MCF 10A (cell line): ENCODE data around the gene RAB40A. TPM values are rescaled to one million over a fixed set of nuclear protein-coding genes. Genes with fewer than 3 reads are reported as not detected.

ENCODE experiments used
- BruUV-seq: library from RNA; stranded (reverse); fragments of 400-500 nt; replicated peaks from 2 replicates; lab custom pipeline; 2021; lab: Mats Ljungman, UMichigan
- CTCF ChIA-PET: fragments of 300-600 bp; sonication (Branson Sonifier 250); formaldehyde crosslinking; extraction: SDS; loops from one replicate; lab custom pipeline; 2021; ENCODE audit warnings: antibody characterized with exemption, inconsistent platforms; lab: Yijun Ruan, JAX
- POLR2A ChIA-PET: fragments of 300-600, 350-650 bp; sonication (Branson Sonifier 250); formaldehyde crosslinking; extraction: SDS; loops from one replicate; lab custom pipeline; 2020; ENCODE audit warnings: antibody characterized with exemption, inconsistent platforms; lab: Yijun Ruan, JAX
- DNase-seq: peaks from one replicate; pipeline ENCODE4 v3.0.0-alpha.2; 2018; ENCODE audit not compliant: unreplicated experiment
- H3K27ac Mint-ChIP-seq: one replicate; pipeline ENCODE4 v1.8.0; 2022; ENCODE audit warnings: mild to moderate bottlenecking, low read depth, mixed read lengths; ENCODE audit not compliant: unreplicated experiment
- H3K27me3 Mint-ChIP-seq: one replicate; pipeline ENCODE4 v1.8.0; 2022; ENCODE audit warnings: mixed read lengths; ENCODE audit not compliant: insufficient read depth, unreplicated experiment
- H3K36me3 Mint-ChIP-seq: one replicate; pipeline ENCODE4 v1.8.0; 2022; ENCODE audit warnings: mild to moderate bottlenecking, moderate library complexity, mixed read lengths; ENCODE audit not compliant: insufficient read depth, unreplicated experiment
- H3K4me1 Mint-ChIP-seq: one replicate; pipeline ENCODE4 v1.8.0; 2022; ENCODE audit warnings: mixed read lengths; ENCODE audit not compliant: insufficient read depth, unreplicated experiment
- H3K4me3 Mint-ChIP-seq: one replicate; pipeline ENCODE4 v1.8.0; 2022; ENCODE audit warnings: mild to moderate bottlenecking, moderate library complexity, mixed read lengths; ENCODE audit not compliant: unreplicated experiment
- H3K9me3 Mint-ChIP-seq: one replicate; pipeline ENCODE4 v1.8.0; 2022; ENCODE audit warnings: mixed read lengths; ENCODE audit not compliant: unreplicated experiment
- CTCF ChIP-seq: fragments of 200-600 bp; IDR thresholded peaks from one replicate; pipeline ENCODE4 v1.8.0; 2022; ENCODE audit warnings: antibody characterized with exemption, mild to moderate bottlenecking; ENCODE audit not compliant: unreplicated experiment
- intact Hi-C: fragments of 100-400 bp; cut with micrococcal nuclease; formaldehyde crosslinking; loops from 2 replicates; pipeline ENCODE4 v1.14.1; 2022
- total RNA-seq: library from RNA; stranded (reverse); gene quantifications from 2 replicates; pipeline ENCODE4 v1.2.3, GENCODE V29; 2022

RAB40A gene
- total RNA-seq, 1 experiment from 2014 or later = not detected

GRCh38 chrX:103453655-103454054 is 65.6 kb downstream of the RAB40A start:
- no peak for TF ChIP-seq CTCF
- intact Hi-C loops = loop anchor here (1.0 kb wide), 2 partner anchors 11 to 97 kb away; partner anchors contain the start of gene TCEAL9
- no peaks in the 10 kb centered on the region for H3K27me3 Mint-ChIP-seq
- DNase-seq = peak; percentile 90
- H3K4me1 Mint-ChIP-seq = peaks cover 4% of the 10 kb centered on the region
- no peaks in the 10 kb centered on the region for H3K9me3 Mint-ChIP-seq
- H3K36me3 Mint-ChIP-seq = peaks cover 12% of the 10 kb centered on the region
- H3K27ac Mint-ChIP-seq = peak overlapping the region; percentile 87
- no TSS peak for BruUV-seq
- CTCF ChIA-PET = no interaction called here
- POLR2A ChIA-PET = no interaction called here
- H3K4me3 Mint-ChIP-seq = peak overlapping the region; percentile 30

Other genes starting within 250 kb of the RAB40A start
- gene TCEAL5, start 242.7 kb downstream of the RAB40A start, total RNA-seq = not detected in 2 replicates
- gene BEX2, start 208.5 kb downstream of the RAB40A start, total RNA-seq = not detected in 2 replicates
- not detected in 2 replicates for gene TCEAL7, start 189.2 kb downstream of the RAB40A start, total RNA-seq
- gene TCEAL9, start 163.0 kb downstream of the RAB40A start, total RNA-seq = 40.3 and 63.9 TPM in 2 replicates
- gene BEX3, start 143.0 kb downstream of the RAB40A start, total RNA-seq = 166 and 173 TPM in 2 replicates
- 63.7 and 64.4 TPM in 2 replicates for gene TCEAL4, start 66.0 kb upstream of the RAB40A start, total RNA-seq
- 15.1 and 18.9 TPM in 2 replicates for gene TCEAL3, start 88.5 kb upstream of the RAB40A start, total RNA-seq
- 5.7 and 8.1 TPM in 2 replicates for gene TCEAL1, start 109.5 kb upstream of the RAB40A start, total RNA-seq
- gene MORF4L2, start 167.2 kb upstream of the RAB40A start, total RNA-seq = 463 and 496 TPM in 2 replicates
- gene TMEM31, start 191.4 kb upstream of the RAB40A start, total RNA-seq = not detected in 2 replicates